NCI-H460 (cell line): Measurements from ENCODE around the gene SLC16A9. TPM values are rescaled to one million over a fixed set of nuclear protein-coding genes. Genes with fewer than 3 reads are reported as not detected.
"Not testable (repeated sequence)": the region's sequence is repeated elsewhere in the genome, so short reads cannot be mapped to it uniquely, and the experiment has no call there.

Source experiments
- DNase-seq: peaks from one replicate; pipeline ENCODE4 v3.0.0-alpha.2; 2016; ENCODE audit warnings: low read depth; ENCODE audit errors: extremely low read depth
- polyA plus RNA-seq: library from polyadenylated mRNA; depleted of rRNA; stranded (reverse); fragments of >200 nt; gene quantifications from 2 replicates; pipeline ENCODE4 v1.2.3, GENCODE V29; 2014; cell fraction: nucleus; rRNA removed
- total RNA-seq: library from RNA; depleted of rRNA; stranded (reverse); fragments of >200 nt; shearing (Covaris generic); gene quantifications from 2 replicates; pipeline ENCODE4 v1.2.3, GENCODE V29; 2014; rRNA removed

The SLC16A9 gene
- 5.0 and 5.7 TPM in 2 replicates for total RNA-seq
- 8.4 and 13.0 TPM in 2 replicates for polyA plus RNA-seq

GRCh38 chr10:59709395-59710125, at the start of gene SLC16A9:
SLC16A9 (minus strand) TSS chr10:59709850; CDS start chr10:59684291, 25,559 bp downstream.
- peak; percentile 48 for DNase-seq

GRCh38 chr10:59757966-59758365, 48.3 kb upstream of the SLC16A9 start:
- no peak for DNase-seq

GRCh38 chr10:59754951-59755350, 45.3 kb upstream of the SLC16A9 start:
- no peak for DNase-seq

- no peak for DNase-seq
Measured at GRCh38 chr10:59753267-59753666, 43.6 kb upstream of the SLC16A9 start, which contains the start of gene MRLN. MRLN (minus strand) TSS chr10:59753455.

- no peak for DNase-seq
Measured at GRCh38 chr10:59752278-59752940, 42.8 kb upstream of the SLC16A9 start.

- no peak for DNase-seq
Measured at GRCh38 chr10:59750155-59750945, 40.7 kb upstream of the SLC16A9 start.

GRCh38 chr10:59748834-59749233, 39.2 kb upstream of the SLC16A9 start:
- DNase-seq: no peak

- no peak for DNase-seq
Measured at GRCh38 chr10:59745163-59745650, 35.6 kb upstream of the SLC16A9 start.

- DNase-seq: not testable (repeated sequence)
Measured at GRCh38 chr10:59744762-59745161, 35.1 kb upstream of the SLC16A9 start.

GRCh38 chr10:59744156-59744555, 34.5 kb upstream of the SLC16A9 start:
- not testable (repeated sequence) for DNase-seq

GRCh38 chr10:59741583-59741982, 31.9 kb upstream of the SLC16A9 start:
- DNase-seq: no peak

- no peak for DNase-seq
Measured at GRCh38 chr10:59741048-59741447, 31.4 kb upstream of the SLC16A9 start.

- no peak for DNase-seq
Measured at GRCh38 chr10:59736749-59737148, 27.1 kb upstream of the SLC16A9 start.

GRCh38 chr10:59735296-59735695, 25.6 kb upstream of the SLC16A9 start:
- no peak for DNase-seq

GRCh38 chr10:59734014-59734462, 24.4 kb upstream of the SLC16A9 start:
- no peak for DNase-seq

GRCh38 chr10:59733321-59734013, 23.8 kb upstream of the SLC16A9 start:
- not testable (repeated sequence) for DNase-seq

- DNase-seq: not testable (repeated sequence)
Measured at GRCh38 chr10:59732849-59733248, 23.2 kb upstream of the SLC16A9 start.

- DNase-seq: not testable (repeated sequence)
Measured at GRCh38 chr10:59729167-59729566, 19.5 kb upstream of the SLC16A9 start.

GRCh38 chr10:59724098-59724938, 14.7 kb upstream of the SLC16A9 start:
- DNase-seq: no peak
